ENCODE measurements around the gene ZBTB37.
"Not testable (repeated sequence)": the region's sequence is repeated elsewhere in the genome, so short reads cannot be mapped to it uniquely, and the experiment has no call there.

Gene ZBTB37

DNA sequence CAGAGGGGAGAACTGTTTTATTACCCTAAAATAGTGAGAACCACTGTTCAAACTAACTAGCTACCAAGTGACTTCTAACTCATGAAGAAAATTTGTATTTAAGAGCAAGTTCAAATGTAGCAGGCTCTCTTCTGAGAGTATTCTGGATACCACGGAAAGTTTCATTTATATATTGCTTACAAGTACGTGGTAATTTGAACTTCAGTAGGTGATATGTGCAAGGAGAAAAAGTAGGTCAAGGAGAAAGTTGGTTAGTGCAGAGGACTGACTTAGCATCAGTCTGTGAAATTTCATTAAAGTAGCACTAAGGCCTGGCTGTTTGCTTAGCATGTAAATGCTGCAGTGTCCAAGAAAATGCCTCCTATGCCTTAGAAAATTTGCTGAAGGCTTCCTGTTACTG is 32.2 kb downstream of the ZBTB37 start:
- no peak for DNase-seq (ENCODE audit: low read depth in 1 of 2, low spot score in 1 of 2)
- no peak for TF ChIP-seq JUND (IDR thresholded peaks at IDR 0.05; ENCODE audit: low read depth)
- in situ Hi-C loops (cut with HindIII; ENCODE audit: low pct_unique_long_range_greater_than_20kb, low sequenced_read_pairs) = no loop called here

DNA sequence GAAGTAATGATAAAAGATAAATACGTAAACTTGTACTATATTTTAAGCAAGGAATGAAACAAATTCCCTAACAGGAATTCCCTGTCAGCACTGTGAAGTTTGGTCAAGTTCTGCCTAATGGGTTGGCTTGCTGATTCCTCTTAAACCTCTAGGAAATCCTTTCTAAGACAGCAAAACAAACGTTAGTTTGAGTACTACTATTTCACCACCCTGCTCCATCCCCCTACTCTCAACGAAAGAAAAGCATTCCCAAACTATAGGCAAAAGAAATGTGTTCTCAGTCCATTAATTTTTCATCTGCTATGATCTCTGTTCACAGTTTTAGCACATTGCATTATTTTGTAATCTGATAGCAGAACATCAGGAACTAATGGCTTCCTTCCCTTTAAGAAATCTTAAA is 32.8 kb downstream of the ZBTB37 start:
- DNase-seq (ENCODE audit: low read depth in 1 of 2, low spot score in 1 of 2) = no peak
- TF ChIP-seq JUND (IDR thresholded peaks at IDR 0.05; ENCODE audit: low read depth) = no peak
- in situ Hi-C loops (cut with HindIII; ENCODE audit: low pct_unique_long_range_greater_than_20kb, low sequenced_read_pairs) = no loop called here

DNA sequence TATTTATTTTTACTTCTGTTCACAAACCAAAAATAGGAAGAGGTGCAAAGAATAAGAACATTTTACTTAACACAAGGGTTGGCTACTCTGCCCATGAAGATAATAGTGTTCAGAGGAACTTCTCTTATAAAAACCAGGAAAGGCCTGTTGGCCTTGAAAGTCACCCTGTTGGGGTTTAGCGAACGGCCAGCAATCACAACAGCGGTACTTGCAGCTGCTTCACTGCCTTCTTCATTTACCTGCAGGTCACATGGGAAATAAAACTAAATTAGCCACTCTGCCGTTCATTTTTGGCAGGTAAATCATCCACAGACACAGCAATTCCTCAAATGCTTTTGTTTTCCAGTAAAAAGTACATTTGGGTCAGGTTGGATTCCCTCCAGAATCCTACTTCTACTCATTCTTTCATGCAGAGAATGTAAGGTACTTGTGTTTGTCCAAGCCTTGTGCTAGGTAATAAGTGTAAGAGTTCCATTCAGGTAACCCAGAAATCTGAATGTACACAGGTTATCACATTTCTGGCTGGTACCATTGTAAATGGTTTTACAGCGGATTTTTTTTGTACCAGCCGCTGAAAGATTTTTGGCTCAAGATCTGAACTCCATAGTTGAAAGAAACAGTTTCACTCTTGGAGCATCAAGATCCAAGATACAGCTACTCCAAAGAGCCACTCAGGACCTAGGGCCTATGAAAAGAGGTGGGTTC is 35.8 kb downstream of the ZBTB37 start:
- DNase-seq (ENCODE audit: low read depth in 1 of 2, low spot score in 1 of 2) = no peak
- in situ Hi-C loops (cut with HindIII; ENCODE audit: low pct_unique_long_range_greater_than_20kb, low sequenced_read_pairs) = no loop called here
- TF ChIP-seq JUND (IDR thresholded peaks at IDR 0.05; ENCODE audit: low read depth) = no peak

DNA sequence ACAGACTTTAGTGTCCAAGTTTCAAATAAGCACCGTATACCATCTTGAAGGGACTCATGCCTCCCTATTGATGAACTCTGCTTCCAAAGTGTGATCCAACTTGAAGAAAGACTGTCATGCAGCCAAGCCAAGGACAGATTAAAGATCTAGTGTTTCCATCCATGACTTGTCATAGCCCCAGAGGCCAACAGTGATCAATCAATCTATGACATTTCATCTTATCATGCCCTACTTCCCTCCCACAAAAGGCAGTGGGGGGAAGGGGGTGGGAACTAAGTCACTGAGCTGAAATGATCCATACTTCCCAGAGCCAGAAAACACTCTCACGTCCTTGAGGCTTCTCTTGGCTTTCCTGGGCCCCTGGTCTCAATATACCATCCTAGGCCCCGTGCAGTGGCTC is 44.9 kb downstream of the ZBTB37 start:
- TF ChIP-seq JUND (IDR thresholded peaks at IDR 0.05; ENCODE audit: low read depth) = no peak
- no peak for DNase-seq (ENCODE audit: low read depth in 1 of 2, low spot score in 1 of 2)
- in situ Hi-C loops (cut with HindIII; ENCODE audit: low pct_unique_long_range_greater_than_20kb, low sequenced_read_pairs) = no loop called here

DNA sequence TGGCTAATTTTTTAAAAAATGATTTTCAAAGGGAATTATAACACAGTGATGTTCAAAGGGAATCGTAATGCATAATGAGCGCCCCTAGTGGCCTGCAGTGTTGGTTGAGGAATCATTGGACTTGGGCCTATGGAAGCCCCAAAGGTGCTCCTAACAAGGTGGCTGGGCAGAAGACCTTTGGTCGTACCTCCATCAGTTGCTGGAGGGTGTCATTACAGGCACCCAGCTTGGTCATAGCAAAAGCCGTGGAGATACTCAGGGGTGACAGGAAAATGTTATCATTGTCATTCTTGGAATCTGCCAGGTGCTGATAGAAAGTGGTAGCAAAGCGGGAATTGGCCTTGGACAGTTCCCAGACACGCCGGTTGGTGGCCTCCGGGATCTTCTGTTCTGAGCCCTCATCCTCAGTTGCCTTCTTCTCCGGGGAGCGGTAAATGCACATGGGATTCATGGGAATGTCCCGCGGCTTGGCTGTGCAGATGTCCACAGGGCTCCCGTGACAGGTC is 46.2 kb downstream of the ZBTB37 start:
- no peak for TF ChIP-seq JUND (IDR thresholded peaks at IDR 0.05; ENCODE audit: low read depth)
- DNase-seq (ENCODE audit: low read depth in 1 of 2, low spot score in 1 of 2) = peak in 1 of 2 experiments; percentile 67
- in situ Hi-C loops (cut with HindIII; ENCODE audit: low pct_unique_long_range_greater_than_20kb, low sequenced_read_pairs) = no loop called here

DNA sequence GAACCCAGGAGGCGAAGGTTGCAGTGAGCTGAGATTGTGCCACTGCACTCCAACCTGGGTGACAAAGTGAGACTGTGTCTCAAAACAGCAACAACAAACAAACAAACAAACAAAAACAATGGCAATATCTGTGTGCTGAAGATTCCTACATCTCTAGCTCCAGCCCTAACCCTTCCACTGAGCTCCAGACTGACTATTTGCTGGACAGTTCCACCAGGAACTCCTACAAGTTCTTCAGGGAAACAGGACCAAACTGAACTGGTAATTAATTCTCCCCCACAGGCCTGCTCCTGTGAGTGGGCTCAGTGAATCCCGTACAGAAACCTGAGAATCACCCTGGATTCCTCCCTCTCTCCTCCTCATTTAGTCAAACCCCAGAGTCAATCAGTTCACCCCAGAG is 47.4 kb downstream of the ZBTB37 start:
- in situ Hi-C loops (cut with HindIII; ENCODE audit: low pct_unique_long_range_greater_than_20kb, low sequenced_read_pairs) = no loop called here
- peak in 1 of 2 experiments; percentile 23 for DNase-seq (ENCODE audit: low read depth in 1 of 2, low spot score in 1 of 2)
- TF ChIP-seq JUND (IDR thresholded peaks at IDR 0.05; ENCODE audit: low read depth) = no peak

DNA sequence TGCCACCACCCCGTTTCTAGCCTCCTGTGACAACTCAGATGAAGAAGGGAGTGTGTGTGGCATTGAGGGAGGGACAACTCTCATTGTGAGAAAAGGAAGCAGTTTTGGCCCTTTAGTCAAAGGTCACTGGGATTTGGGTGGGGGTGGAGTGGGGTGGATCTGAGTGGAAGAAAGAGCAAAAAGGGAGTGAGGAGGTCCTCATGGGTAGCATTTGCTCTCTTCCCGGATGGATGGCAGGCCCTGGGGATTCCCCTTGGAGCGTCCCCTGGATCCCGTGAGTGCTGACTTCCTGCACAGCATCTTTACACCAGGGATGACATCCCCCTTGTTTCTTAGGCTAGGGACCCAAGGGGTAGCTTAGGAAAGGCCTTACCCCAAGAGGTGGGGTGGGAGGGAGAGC is 48.5 kb downstream of the ZBTB37 start:
- in situ Hi-C loops (cut with HindIII; ENCODE audit: low pct_unique_long_range_greater_than_20kb, low sequenced_read_pairs) = no loop called here
- no peak for TF ChIP-seq JUND (IDR thresholded peaks at IDR 0.05; ENCODE audit: low read depth)
- DNase-seq (ENCODE audit: low read depth in 1 of 2, low spot score in 1 of 2) = no peak

DNA sequence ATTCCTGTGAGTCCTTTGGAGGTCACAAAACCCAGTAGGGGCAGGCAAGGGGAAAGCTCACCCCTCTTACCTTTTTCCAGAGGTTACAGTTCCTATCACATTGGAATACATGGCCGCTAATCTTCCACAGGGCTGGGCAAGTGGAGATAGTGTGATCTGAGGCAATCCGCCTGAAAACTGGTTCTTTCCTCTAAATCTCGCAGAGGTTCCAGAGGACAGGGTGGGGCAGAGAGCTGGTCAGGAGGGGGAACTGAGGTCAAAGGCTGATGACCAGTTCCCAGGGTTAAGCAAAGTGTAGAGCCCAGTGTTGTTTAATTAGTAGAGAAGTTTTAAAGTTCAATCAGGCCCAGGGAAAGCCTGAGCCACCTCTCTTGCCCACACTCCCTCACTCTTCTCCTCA is 49.0 kb downstream of the ZBTB37 start, which contains the start of gene SERPINC1:
Gene SERPINC1 (minus strand): TSS at position 179 of the 400 bp plus-strand sequence. CDS start 68 bp downstream, at position 111.
- in situ Hi-C loops (cut with HindIII; ENCODE audit: low pct_unique_long_range_greater_than_20kb, low sequenced_read_pairs) = no loop called here

DNA sequence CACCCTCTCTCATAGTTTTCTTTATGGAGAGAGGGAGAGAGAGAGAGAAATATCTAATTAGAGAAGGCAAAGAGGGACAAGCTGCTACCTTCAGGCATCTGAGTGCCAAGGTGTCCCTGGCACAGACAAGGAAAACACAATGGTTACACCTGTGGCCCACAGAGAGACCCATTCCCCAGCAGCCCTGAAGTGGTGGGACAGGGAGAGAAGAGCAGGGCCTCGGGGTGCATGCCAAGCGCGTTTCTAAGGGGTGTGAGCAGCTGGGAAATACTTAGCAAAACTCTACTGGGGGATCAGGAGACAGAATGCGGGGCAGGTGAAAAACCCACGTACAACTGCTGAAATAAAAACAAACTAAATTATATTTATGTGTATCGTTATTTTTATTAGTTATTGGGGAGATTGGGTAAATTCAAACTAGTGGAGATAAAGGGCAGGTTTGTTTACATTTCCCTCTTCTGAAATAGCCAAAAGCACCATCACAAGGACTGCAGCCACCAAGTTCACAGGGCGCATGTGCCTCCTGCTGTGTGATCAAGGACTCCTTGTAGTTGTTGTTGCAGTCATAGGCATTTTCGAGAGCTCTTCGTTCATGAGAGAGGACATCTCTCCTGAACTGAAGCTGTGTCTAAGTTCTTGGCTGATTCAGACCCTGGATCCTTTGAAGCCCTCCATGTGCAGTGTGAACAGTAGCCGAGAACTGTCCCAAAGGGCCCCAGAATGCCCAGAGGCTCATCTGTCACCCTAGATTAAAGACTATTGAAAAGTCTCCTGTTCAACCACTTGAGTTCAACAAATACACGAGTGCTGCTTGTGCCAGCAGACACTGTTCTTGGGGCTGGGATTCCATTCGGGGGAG is 49.7 kb downstream of the ZBTB37 start:
- TF ChIP-seq JUND (IDR thresholded peaks at IDR 0.05; ENCODE audit: low read depth) = no peak
- in situ Hi-C loops (cut with HindIII; ENCODE audit: low pct_unique_long_range_greater_than_20kb, low sequenced_read_pairs) = no loop called here
- no peak for DNase-seq (ENCODE audit: low read depth in 1 of 2, low spot score in 1 of 2)

More for the DNA sequence above, 49.0 kb downstream of the ZBTB37 start, which contains the start of gene SERPINC1:
- no peak for TF ChIP-seq JUND (IDR thresholded peaks at IDR 0.05; ENCODE audit: low read depth)
- DNase-seq (ENCODE audit: low read depth in 1 of 2, low spot score in 1 of 2) = no peak

DNA sequence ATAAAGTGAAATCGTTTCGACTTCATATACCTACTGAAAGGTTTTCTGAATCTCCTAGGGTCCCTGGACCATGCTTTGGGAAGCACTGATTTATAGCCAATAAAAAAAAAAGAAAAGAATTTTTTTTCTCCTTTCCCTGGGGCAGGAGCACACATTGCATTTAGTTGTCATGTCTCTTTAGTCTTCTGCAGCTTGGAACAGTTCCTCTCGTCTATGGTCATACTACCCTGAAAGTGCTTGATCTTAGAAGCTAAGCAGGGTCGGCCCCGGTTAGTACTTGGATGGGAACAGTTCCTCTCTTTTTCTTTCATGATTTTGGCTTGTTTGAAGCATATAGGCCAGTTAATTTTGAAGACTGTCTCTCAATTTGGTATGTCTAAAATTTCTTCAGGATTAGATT is 52.7 kb downstream of the ZBTB37 start:
- in situ Hi-C loops (cut with HindIII; ENCODE audit: low pct_unique_long_range_greater_than_20kb, low sequenced_read_pairs) = no loop called here
- no peak for TF ChIP-seq JUND (IDR thresholded peaks at IDR 0.05; ENCODE audit: low read depth)
- DNase-seq (ENCODE audit: low read depth in 1 of 2, low spot score in 1 of 2) = no peak

DNA sequence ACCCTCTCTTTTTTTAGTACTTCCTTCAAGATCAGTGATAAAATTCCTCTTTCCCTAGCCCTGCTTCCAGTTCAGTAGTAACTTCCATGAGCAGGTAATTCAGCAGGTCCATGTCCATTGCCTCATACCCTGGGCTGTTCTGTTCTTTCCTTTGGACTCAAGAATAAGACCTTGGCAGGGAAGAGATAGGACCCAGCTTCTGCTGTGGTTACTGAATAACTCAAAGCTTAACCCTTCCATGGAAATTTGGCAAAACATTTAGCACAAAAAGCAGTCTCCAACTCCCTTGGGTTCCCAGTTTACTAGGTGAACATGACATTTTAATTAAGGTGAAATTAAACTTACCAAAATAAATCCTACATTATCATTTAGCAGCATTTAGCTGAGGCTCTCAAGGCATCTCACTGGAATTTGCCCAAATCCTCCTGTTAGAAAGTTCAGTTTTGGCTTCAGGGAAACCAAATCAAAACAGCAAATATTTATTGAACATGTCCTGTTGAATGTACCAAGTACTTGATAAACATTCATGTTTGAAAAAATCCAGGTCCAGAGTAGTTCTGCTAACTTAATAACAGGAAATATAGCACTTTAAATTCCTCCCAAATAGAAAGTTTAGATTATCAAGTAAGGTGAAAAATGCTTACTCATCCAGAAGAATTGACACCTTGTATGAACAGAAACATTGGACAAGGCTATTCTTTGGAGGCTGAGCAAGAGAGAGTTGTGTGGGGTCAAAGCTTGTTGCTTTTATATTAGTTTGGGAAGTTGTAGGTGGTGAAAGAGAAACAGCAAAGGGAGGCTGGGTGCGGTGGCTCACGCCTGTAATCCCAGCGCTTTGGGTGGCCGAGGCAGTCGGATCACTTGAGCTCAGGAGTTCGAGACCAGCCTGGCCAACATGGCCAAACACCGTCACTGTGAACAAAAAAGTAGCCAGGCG is 57.4 kb downstream of the ZBTB37 start:
- TF ChIP-seq JUND (IDR thresholded peaks at IDR 0.05; ENCODE audit: low read depth) = no peak
- in situ Hi-C loops (cut with HindIII; ENCODE audit: low pct_unique_long_range_greater_than_20kb, low sequenced_read_pairs) = no loop called here
- peak; percentile 15 to 19 for DNase-seq (ENCODE audit: low read depth in 1 of 2, low spot score in 1 of 2)

DNA sequence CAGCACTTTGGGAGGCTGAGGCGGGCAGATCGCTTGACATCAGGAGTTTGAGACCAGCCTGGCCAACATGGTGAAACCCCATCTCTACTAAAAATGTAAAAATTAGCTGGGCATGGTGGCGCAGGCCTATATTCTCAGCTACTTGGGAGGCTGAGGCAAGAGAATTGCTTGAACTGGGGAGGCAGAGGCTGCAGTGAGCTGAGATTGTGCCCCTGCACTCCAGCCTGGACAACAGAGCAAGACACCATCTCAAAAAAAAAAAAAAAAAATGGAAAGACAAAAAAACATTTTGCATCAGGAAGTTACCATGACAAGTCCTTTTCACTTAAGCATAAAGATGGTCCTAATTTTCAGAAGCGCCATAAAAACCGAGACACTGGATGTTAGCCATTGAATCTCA is 62.4 kb downstream of the ZBTB37 start:
- in situ Hi-C loops (cut with HindIII; ENCODE audit: low pct_unique_long_range_greater_than_20kb, low sequenced_read_pairs); DNase-seq (ENCODE audit: low read depth in 1 of 2, low spot score in 1 of 2): not testable (repeated sequence)

All from T47D (cell line).